Retinal pigment epithelial cell (primary cell): ENCODE measurements around the gene TAS2R16.

ENCODE experiments used
- DNase-seq: peaks from one replicate; pipeline ENCODE4 v3.0.0-alpha.2; 2010; ENCODE audit warnings: low read depth
- H3K4me3 ChIP-seq: 2 replicates; pipeline ENCODE4 v1.5.1; 2011; ENCODE audit warnings: mild to moderate bottlenecking, low read length, control low read depth, moderate library complexity
- TF ChIP-seq, protein P1 (sequence below): conservative IDR thresholded peaks from 2 replicates; pipeline ENCODE4 v1.5.1; 2011; ENCODE audit warnings: low read depth, low read length, control low read depth, inconsistent platforms

The TAS2R16 gene, protein sequence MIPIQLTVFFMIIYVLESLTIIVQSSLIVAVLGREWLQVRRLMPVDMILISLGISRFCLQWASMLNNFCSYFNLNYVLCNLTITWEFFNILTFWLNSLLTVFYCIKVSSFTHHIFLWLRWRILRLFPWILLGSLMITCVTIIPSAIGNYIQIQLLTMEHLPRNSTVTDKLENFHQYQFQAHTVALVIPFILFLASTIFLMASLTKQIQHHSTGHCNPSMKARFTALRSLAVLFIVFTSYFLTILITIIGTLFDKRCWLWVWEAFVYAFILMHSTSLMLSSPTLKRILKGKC

DNA sequence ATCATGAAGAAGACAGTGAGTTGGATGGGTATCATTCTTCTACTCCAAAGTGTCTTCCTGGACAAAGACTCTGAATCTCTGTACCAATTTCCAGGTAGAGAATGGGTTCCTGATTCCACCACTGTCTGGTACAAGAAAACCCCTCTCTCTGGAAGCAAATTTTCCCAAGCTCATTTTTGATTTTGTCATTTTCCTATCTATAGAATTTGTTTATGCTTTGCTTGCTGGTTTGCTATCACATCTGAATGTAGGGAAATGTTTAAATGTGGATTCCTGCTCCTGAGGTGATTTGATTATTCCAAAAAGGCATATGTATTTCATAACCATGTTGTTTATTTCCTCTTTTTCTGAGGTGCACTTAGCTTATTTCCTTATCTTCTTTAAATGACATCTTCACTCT is at the start of gene TAS2R16:
Gene TAS2R16 (minus strand): TSS at position 101 of the 400 bp plus-strand sequence. CDS start 66 bp downstream, at position 35.
- no peak for DNase-seq
- TF ChIP-seq, protein P1, sequence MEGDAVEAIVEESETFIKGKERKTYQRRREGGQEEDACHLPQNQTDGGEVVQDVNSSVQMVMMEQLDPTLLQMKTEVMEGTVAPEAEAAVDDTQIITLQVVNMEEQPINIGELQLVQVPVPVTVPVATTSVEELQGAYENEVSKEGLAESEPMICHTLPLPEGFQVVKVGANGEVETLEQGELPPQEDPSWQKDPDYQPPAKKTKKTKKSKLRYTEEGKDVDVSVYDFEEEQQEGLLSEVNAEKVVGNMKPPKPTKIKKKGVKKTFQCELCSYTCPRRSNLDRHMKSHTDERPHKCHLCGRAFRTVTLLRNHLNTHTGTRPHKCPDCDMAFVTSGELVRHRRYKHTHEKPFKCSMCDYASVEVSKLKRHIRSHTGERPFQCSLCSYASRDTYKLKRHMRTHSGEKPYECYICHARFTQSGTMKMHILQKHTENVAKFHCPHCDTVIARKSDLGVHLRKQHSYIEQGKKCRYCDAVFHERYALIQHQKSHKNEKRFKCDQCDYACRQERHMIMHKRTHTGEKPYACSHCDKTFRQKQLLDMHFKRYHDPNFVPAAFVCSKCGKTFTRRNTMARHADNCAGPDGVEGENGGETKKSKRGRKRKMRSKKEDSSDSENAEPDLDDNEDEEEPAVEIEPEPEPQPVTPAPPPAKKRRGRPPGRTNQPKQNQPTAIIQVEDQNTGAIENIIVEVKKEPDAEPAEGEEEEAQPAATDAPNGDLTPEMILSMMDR = no peak
- H3K4me3 ChIP-seq = no peak within 1 kb of the TSS

DNA sequence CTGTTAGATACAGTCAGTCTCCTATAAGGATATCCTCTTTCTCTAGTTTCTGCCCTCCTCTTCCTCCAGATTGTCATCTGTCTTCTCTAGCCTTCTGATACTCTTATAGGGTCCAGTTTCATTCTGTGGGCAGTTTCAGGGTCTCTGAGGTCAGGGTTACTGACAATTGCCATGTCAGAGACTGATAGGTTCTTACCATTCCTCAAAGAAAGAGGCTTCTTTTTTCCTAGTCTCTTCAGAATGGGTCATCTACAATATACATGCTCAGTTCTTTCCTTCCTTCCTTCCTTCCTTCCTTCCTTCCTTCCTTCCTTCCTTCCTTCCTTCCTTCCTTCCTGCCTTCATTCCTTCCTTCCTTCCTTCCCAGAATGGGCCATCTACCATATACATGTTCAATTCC is 48.1 kb upstream of the TAS2R16 start:
- no peak for DNase-seq
- TF ChIP-seq, protein P1 = no peak
- no peak overlapping the region for H3K4me3 ChIP-seq

DNA sequence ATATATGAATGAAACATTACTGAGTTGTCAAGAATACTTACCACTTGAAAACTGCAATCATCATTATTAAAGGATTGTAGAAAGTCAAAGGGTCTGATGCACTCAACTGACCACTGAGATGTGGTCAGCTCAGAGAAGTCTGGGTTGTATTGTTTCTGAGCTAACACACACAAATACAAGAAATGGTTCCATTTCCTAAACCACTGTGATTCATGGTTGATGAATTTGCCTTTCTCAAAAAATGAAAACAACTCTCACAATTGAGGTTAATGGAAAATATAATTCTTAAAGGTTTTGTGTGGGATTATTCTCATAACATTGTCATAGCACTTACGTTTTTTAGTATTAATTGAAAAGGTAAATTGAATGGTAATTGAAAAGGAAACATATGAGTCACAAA is 45.6 kb upstream of the TAS2R16 start:
- no peak overlapping the region for H3K4me3 ChIP-seq
- no peak for DNase-seq
- TF ChIP-seq, protein P1 = no peak

DNA sequence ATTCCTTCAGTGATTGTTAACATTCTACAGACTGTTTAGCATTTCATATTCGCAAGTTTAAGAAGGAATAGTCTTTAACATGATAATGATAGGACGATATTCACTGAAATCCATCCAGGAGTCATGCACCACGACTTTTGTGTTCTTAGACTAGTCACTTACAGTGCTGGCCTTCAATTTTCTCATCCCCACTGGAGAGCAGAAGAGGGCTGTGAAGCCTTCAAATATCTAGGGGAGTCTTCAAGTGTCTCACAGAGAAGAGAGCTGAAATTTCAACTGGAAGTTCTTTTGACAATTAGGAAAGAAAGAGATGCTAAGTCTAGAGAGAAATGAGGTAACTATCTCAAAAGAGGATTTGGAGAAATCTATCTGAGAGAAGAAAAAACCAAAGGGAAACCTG is 43.8 kb upstream of the TAS2R16 start:
- no peak overlapping the region for H3K4me3 ChIP-seq
- no peak for DNase-seq
- TF ChIP-seq, protein P1 = no peak

DNA sequence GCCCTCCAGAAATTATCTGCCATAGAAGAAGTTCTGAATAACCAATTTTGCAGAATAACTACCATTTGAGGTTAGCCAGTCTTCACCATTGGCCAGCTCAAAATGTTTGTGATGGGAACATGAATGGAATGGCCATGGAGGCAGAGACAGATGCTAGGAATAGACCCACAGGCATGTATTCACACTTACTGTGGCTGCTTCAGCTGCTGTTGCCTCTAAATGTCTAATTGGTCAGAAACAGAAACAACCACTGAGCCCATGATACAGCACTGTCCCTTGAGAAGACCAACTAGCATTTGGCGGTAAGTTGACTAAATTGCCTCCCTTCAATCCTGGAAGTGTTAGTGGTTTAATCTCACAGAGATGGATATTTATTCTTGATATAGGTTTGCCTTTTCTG is 38.6 kb upstream of the TAS2R16 start:
- no peak for DNase-seq
- TF ChIP-seq, protein P1 = no peak

DNA sequence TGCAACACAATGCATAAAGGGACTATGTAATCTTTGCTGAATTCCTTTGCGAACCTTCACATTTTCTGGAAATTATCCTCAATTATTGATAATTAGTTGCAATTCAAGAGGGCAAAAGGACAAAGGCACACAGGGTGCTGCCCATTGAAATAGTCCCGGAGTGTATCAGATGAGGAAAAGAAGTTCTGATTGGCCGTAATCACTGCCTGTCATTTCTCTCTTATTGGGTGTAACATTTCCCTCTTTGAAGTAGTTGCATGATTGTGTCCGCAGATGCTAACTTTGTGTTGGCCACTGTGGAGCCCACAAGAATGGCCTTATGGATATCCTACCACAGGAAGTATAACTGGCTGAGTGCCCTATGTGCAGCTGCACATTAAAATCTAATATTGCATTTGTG is 35.1 kb upstream of the TAS2R16 start:
- TF ChIP-seq, protein P1 = no peak
- DNase-seq = no peak
- no peak overlapping the region for H3K4me3 ChIP-seq

More for the DNA sequence above, 38.6 kb upstream of the TAS2R16 start:
- H3K4me3 ChIP-seq = no peak overlapping the region

DNA sequence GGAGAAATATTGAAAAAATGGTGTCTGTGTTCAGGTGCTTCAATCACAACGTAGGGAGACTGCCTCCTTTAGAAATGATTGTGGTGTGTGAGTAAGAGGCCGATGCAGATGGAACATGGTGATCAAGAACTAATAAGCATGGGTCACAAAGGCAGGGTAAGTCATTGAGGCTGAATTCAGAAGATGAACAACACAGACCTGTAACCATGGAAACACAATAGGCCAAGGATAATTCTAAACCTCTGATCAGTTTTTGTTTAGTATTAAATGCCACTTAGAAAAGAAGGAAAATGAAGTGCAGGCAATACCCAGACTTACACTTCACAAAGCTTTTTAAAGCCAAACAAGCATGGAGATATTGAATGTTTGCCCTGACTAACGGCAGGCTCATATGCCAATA is 32.8 kb upstream of the TAS2R16 start:
- DNase-seq = no peak

More for the DNA sequence above, 32.8 kb upstream of the TAS2R16 start:
- no peak overlapping the region for H3K4me3 ChIP-seq
- TF ChIP-seq, protein P1 = no peak
